Caco-2 (cell line): ENCODE measurements around the gene KHSRP. TPM values are rescaled to one million over a fixed set of nuclear protein-coding genes. Genes with fewer than 3 reads are reported as not detected.

Experiments used
- BruUV-seq: library from RNA; stranded (reverse); fragments of 400-500 nt; replicated peaks from 2 replicates; lab custom pipeline; 2021; lab: Mats Ljungman, UMichigan
- CTCF ChIA-PET: fragments of 300-600 bp; sonication (Branson Sonifier 250); formaldehyde crosslinking; loops from one replicate; lab custom pipeline; 2022; ENCODE audit warnings: antibody characterized with exemption; lab: Charles Lee
- POLR2A ChIA-PET: fragments of 300-600 bp; sonication (Branson Sonifier 250); formaldehyde crosslinking; loops from one replicate; lab custom pipeline; 2022; ENCODE audit warnings: antibody characterized with exemption; lab: Charles Lee
- DNase-seq, 2 experiments: peaks; one replicate each; pipeline versions ENCODE4 v3.0.0 to v3.0.0-alpha.2; 2020 to 2022
- H3K27me3 ChIP-seq: replicated peaks from 2 replicates; pipeline ENCODE4 v1.6.0; 2011; ENCODE audit warnings: low read length; ENCODE audit not compliant: control insufficient read depth, insufficient read depth
- H3K36me3 ChIP-seq: 2 replicates; pipeline ENCODE4 v1.5.1; 2011; ENCODE audit warnings: low read length; ENCODE audit not compliant: control insufficient read depth, insufficient read depth
- H3K4me1 ChIP-seq: fragments of 250-450 bp; sonication (Bioruptor Pico); 2 replicates; pipeline ENCODE4 v1.5.1; 2020; ENCODE audit warnings: mild to moderate bottlenecking
- H3K4me3 ChIP-seq: 2 replicates; pipeline ENCODE4 v1.5.1; 2011; ENCODE audit warnings: low read depth, mild to moderate bottlenecking, control low read depth, low read length
- H3K9me3 ChIP-seq: fragments of 250-450 bp; sonication (Bioruptor Pico); 2 replicates; pipeline ENCODE4 v1.5.1; 2020; ENCODE audit warnings: mild to moderate bottlenecking, moderate library complexity
- H3K27ac Mint-ChIP-seq: one replicate; pipeline ENCODE4 v1.8.0; 2022; ENCODE audit warnings: mixed read lengths; ENCODE audit not compliant: unreplicated experiment
- H3K27me3 Mint-ChIP-seq: one replicate; pipeline ENCODE4 v1.8.0; 2022; ENCODE audit warnings: mixed read lengths; ENCODE audit not compliant: insufficient read depth, unreplicated experiment
- H3K36me3 Mint-ChIP-seq: one replicate; pipeline ENCODE4 v1.8.0; 2022; ENCODE audit warnings: mild to moderate bottlenecking, mixed read lengths; ENCODE audit not compliant: insufficient read depth, unreplicated experiment
- H3K4me1 Mint-ChIP-seq: one replicate; pipeline ENCODE4 v1.8.0; 2022; ENCODE audit warnings: low read depth, mixed read lengths; ENCODE audit not compliant: unreplicated experiment
- H3K4me3 Mint-ChIP-seq: one replicate; pipeline ENCODE4 v1.8.0; 2022; ENCODE audit warnings: mild to moderate bottlenecking, moderate library complexity, mixed read lengths; ENCODE audit not compliant: unreplicated experiment
- H3K9me3 Mint-ChIP-seq: one replicate; pipeline ENCODE4 v1.8.0; 2022; ENCODE audit warnings: mixed read lengths; ENCODE audit not compliant: unreplicated experiment
- intact Hi-C: fragments of 100-400 bp; cut with micrococcal nuclease; formaldehyde crosslinking; loops from one replicate; pipeline ENCODE4 v1.10.0; 2022; ENCODE audit not compliant: unreplicated experiment
- total RNA-seq: library from RNA; stranded (reverse); gene quantifications from 2 replicates; pipeline ENCODE4 v1.2.3, GENCODE V29; 2022
- TF ChIP-seq, protein P1 (sequence below), 2 experiments: fragments of 200-600 bp in 1 of 2; IDR thresholded peaks; 1 replicate in 1 of 2; 2 replicates in 1 of 2; pipeline versions ENCODE4 v1.5.1 to v1.8.0; 2011 to 2022; ENCODE audit warnings: antibody characterized with exemption in 1 of 2, control low read depth in 1 of 2, inconsistent platforms in 1 of 2, low read depth in 1 of 2, low read length in 1 of 2, mild to moderate bottlenecking in 1 of 2, moderate library complexity in 1 of 2; ENCODE audit not compliant: insufficient read depth in 1 of 2, severe bottlenecking in 1 of 2, unreplicated experiment in 1 of 2

KHSRP gene
- total RNA-seq, 1 experiment from 2014 or later = 610 TPM

DNA sequence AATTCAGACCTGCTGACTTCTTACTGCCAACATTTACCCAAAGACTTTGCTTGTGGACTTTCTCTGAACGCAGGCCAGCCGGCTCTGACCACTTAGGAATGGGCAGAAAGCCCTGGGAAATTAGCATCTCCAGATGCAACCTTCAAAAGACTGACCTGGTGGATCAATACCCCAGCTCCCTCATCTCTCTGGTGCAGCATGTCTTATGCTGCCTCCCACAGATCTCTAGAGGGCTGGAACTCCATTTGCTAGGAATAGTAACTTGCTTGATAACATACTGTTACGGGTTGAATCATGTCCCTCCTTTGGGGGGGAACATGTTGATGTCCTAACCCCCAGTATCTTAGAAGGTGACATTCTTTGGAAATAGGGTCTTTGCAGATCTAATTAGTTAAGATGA lies 21.8 kb upstream of the KHSRP start:
- TF ChIP-seq, protein P1, sequence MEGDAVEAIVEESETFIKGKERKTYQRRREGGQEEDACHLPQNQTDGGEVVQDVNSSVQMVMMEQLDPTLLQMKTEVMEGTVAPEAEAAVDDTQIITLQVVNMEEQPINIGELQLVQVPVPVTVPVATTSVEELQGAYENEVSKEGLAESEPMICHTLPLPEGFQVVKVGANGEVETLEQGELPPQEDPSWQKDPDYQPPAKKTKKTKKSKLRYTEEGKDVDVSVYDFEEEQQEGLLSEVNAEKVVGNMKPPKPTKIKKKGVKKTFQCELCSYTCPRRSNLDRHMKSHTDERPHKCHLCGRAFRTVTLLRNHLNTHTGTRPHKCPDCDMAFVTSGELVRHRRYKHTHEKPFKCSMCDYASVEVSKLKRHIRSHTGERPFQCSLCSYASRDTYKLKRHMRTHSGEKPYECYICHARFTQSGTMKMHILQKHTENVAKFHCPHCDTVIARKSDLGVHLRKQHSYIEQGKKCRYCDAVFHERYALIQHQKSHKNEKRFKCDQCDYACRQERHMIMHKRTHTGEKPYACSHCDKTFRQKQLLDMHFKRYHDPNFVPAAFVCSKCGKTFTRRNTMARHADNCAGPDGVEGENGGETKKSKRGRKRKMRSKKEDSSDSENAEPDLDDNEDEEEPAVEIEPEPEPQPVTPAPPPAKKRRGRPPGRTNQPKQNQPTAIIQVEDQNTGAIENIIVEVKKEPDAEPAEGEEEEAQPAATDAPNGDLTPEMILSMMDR (IDR thresholded peaks at IDR 0.05; ENCODE audit: insufficient read depth in 1 of 2, low read depth in 1 of 2, low read length in 1 of 2, severe bottlenecking in 1 of 2, unreplicated experiment in 1 of 2) = no peak
- ChIA-PET POLR2A (no interaction called here), CTCF (no interaction called here)
- Histone ChIP-seq H3K4me3 (no peak overlapping the region), H3K36me3 (peaks cover 2% of the 10 kb centered on the region), H3K4me1 (no peaks in the 10 kb centered on the region), H3K9me3 (no peaks in the 10 kb centered on the region), H3K27me3 (no peaks in the 10 kb centered on the region)
- no peaks in the 10 kb centered on the region for H3K27me3 Mint-ChIP-seq
- no TSS peak for BruUV-seq
- no peak overlapping the region for H3K27ac Mint-ChIP-seq
- DNase-seq = no peak
- H3K4me1 Mint-ChIP-seq = no peaks in the 10 kb centered on the region
- H3K36me3 Mint-ChIP-seq = peaks cover 27% of the 10 kb centered on the region
- no peak overlapping the region for H3K4me3 Mint-ChIP-seq
- peaks cover 8% of the 10 kb centered on the region for H3K9me3 Mint-ChIP-seq
- intact Hi-C loops = no loop called here

DNA sequence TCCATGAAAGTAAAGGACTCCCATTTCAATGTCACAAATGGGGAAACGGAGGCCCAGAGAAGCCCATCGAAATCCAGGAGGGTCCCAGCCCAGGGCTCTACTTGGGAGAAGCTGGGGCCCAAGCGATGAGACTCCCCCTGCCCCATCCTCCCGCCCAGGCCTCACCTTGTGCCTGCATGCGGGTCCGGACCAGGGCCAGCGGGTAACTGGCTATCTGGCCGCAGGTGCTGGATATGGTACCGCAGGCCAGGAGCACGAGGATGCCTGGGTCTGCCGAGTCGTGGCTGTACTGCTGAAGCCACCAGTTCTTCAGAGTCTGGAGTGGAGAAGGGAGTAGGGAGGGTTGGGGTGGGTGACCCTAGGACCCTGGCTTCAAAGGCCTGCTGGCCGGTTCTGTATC lies 19.4 kb upstream of the KHSRP start:
- no peaks in the 10 kb centered on the region for H3K27me3 Mint-ChIP-seq
- no TSS peak for BruUV-seq
- H3K4me1 Mint-ChIP-seq = no peaks in the 10 kb centered on the region
- peaks cover 28% of the 10 kb centered on the region for H3K36me3 Mint-ChIP-seq
- H3K4me3 Mint-ChIP-seq = no peak overlapping the region
- no peak for DNase-seq
- POLR2A ChIA-PET = no interaction called here
- H3K27me3 ChIP-seq = no peaks in the 10 kb centered on the region
- H3K27ac Mint-ChIP-seq = no peak overlapping the region
- H3K36me3 ChIP-seq = no peaks in the 10 kb centered on the region; the same call in 1 of the 2 replicates
- H3K4me1 ChIP-seq = no peaks in the 10 kb centered on the region
- peaks cover 8% of the 10 kb centered on the region for H3K9me3 Mint-ChIP-seq
- CTCF ChIA-PET = no interaction called here
- TF ChIP-seq, protein P1 (IDR thresholded peaks at IDR 0.05; ENCODE audit: insufficient read depth in 1 of 2, low read depth in 1 of 2, low read length in 1 of 2, severe bottlenecking in 1 of 2, unreplicated experiment in 1 of 2) = no peak
- intact Hi-C loops = no loop called here
- no peak overlapping the region for H3K4me3 ChIP-seq
- H3K9me3 ChIP-seq = no peaks in the 10 kb centered on the region

DNA sequence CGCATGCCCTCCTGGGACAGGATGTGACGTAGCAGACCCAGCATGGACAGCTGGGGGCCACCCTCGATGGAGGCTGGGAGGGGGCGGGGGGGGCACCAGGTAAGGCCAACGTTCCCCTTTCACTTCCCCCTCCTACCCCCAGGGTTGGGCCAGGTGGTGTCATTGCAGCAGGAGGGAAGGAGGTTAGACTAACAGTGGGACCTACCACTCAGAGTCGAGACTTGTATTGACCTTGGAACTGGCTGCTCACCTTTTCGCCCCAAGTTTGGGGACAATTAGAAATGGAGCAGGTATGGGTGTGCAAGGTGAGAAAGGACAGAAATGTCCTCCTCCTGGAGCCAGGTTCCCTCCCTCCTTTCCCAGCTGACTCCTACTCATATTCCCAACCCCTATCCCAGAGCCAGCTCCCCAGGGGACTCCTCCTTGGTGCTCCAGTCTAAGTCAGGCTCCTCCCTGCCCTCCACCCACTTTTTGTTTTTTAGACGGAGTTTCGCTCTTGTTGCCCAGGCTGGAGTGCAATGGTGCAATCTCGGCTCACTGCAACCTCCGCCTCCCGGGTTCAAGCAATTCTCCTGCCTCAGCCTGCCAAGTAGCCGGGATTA lies 17.6 kb upstream of the KHSRP start:
- Mint-ChIP-seq H3K4me1 (no peaks in the 10 kb centered on the region), H3K4me3 (no peak overlapping the region), H3K27ac (no peak overlapping the region), H3K36me3 (peaks cover 28% of the 10 kb centered on the region), H3K9me3 (peaks cover 8% of the 10 kb centered on the region), H3K27me3 (no peaks in the 10 kb centered on the region)
- Histone ChIP-seq H3K4me1 (no peaks in the 10 kb centered on the region), H3K36me3 (no peaks in the 10 kb centered on the region; the same call in 1 of the 2 replicates), H3K27me3 (no peaks in the 10 kb centered on the region), H3K4me3 (no peak overlapping the region), H3K9me3 (no peaks in the 10 kb centered on the region)
- TF ChIP-seq, protein P1 (IDR thresholded peaks at IDR 0.05; ENCODE audit: insufficient read depth in 1 of 2, low read depth in 1 of 2, low read length in 1 of 2, severe bottlenecking in 1 of 2, unreplicated experiment in 1 of 2) = no peak
- POLR2A ChIA-PET = no interaction called here
- CTCF ChIA-PET = no interaction called here
- no peak for DNase-seq
- BruUV-seq = no TSS peak
- intact Hi-C loops = no loop called here
